ENCODE data around the gene CAPSL. TPM values are rescaled to one million over a fixed set of nuclear protein-coding genes. Genes with fewer than 3 reads are reported as not detected.
"Not testable (repeated sequence)": the region's sequence is repeated elsewhere in the genome, so short reads cannot be mapped to it uniquely, and the experiment has no call there.

CAPSL gene
- total RNA-seq, 2 donors from 2014 or later = not detected

DNA sequence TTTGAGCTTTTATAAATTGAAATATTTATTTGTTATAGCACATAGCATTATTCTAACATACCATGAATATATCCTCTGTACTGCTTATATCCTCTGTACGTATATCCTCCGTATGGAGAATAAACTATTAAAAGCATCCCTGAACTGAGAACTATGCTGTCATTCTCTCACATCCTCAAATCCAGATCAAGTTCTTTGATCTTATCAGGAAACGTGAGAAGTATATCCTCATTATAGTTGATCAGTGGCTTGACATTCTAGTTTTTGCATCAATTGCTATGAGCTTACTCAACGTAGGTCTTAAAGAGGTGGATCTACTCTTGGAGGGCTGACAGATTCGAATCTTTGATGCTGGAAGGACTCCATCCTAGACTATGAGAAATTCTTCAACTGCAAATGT lies 44.3 kb downstream of the CAPSL start:
- Histone ChIP-seq H3K27ac (no peak overlapping the region), H3K27me3 (no peaks in the 10 kb centered on the region), H3K4me1 (no peaks in the 10 kb centered on the region), H3K9me3 (no peaks in the 10 kb centered on the region), H3K36me3 (no peaks in the 10 kb centered on the region), H3K4me3 (no peak overlapping the region)
- TF ChIP-seq, protein P1, sequence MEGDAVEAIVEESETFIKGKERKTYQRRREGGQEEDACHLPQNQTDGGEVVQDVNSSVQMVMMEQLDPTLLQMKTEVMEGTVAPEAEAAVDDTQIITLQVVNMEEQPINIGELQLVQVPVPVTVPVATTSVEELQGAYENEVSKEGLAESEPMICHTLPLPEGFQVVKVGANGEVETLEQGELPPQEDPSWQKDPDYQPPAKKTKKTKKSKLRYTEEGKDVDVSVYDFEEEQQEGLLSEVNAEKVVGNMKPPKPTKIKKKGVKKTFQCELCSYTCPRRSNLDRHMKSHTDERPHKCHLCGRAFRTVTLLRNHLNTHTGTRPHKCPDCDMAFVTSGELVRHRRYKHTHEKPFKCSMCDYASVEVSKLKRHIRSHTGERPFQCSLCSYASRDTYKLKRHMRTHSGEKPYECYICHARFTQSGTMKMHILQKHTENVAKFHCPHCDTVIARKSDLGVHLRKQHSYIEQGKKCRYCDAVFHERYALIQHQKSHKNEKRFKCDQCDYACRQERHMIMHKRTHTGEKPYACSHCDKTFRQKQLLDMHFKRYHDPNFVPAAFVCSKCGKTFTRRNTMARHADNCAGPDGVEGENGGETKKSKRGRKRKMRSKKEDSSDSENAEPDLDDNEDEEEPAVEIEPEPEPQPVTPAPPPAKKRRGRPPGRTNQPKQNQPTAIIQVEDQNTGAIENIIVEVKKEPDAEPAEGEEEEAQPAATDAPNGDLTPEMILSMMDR (IDR thresholded peaks at IDR 0.05) = no peak
- no peak for DNase-seq (ENCODE audit: low spot score)

DNA sequence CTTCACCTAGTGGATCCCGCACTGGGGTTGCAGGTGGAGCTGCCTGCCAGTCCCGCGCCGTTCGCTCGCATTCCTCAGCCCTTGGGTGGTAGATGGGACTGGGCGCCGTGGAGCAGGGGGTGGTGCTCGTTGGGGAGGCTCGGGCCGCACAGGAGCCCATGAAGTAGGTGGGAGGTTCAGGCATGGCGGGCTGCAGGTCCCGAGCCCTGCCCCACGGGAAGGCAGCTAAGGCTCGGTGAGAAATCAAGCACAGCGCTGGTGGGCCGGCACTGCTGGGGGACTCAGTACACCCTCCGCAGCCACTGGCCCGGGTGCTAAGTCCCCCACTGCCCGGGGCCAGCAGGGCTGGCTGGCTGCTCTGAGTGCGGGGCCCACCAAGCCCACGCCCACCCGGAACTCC lies 45.6 kb downstream of the CAPSL start:
- H3K4me3 ChIP-seq; H3K27ac ChIP-seq; H3K4me1 ChIP-seq; H3K36me3 ChIP-seq; H3K27me3 ChIP-seq; DNase-seq (ENCODE audit: low spot score); H3K9me3 ChIP-seq: not testable (repeated sequence)

DNA sequence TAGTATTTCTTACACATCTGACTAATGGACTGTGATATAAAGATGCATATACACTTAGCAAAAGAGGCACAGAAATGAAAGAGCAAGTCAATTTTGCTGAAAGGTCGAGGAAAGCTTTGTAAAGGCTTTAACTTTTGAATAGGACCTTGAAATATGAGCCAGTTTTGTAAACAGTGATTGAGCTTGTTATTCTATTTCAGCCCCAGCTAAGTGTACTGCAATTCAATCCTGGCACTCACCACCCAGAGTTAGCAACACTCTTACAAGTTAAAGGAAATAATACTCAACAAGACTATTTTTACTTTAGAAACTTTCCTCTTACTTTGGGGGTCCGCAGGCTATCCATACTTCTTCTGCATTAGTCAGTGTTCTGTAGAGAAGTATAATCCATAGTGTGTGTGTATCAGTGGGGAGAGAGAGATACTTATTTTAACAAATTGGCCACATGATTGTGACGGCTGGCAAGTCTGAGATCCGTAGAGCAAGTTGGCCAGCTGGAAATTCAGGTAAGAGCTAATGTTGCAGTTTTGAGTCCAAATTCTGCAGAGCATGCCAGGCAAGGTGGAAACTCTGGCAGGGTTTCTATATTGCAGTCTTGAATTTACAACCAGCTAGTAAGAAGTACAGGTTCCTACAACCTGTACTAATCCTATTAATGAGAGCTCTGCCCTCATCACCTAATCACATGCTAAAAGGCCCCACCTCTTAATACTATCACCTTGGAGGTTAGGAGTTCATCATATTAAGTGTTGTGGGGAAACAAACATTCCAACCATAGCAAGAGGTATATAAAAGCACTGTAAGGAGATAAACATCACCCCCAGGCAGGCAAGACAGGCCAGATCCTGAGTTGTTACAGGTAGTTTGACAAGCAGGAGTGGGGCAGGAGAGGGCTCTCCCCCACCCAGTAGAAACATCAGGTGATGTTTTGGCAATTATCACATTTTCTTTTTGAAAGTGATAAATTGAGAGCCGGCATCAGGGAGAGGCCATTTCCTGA lies 48.1 kb downstream of the CAPSL start:
- Histone ChIP-seq H3K4me3 (no peak overlapping the region), H3K4me1 (no peaks in the 10 kb centered on the region), H3K36me3 (no peaks in the 10 kb centered on the region), H3K9me3 (no peaks in the 10 kb centered on the region), H3K27me3 (no peaks in the 10 kb centered on the region), H3K27ac (no peak overlapping the region)
- TF ChIP-seq, protein P1 (IDR thresholded peaks at IDR 0.05) = no peak
- DNase-seq (ENCODE audit: low spot score) = no peak

DNA sequence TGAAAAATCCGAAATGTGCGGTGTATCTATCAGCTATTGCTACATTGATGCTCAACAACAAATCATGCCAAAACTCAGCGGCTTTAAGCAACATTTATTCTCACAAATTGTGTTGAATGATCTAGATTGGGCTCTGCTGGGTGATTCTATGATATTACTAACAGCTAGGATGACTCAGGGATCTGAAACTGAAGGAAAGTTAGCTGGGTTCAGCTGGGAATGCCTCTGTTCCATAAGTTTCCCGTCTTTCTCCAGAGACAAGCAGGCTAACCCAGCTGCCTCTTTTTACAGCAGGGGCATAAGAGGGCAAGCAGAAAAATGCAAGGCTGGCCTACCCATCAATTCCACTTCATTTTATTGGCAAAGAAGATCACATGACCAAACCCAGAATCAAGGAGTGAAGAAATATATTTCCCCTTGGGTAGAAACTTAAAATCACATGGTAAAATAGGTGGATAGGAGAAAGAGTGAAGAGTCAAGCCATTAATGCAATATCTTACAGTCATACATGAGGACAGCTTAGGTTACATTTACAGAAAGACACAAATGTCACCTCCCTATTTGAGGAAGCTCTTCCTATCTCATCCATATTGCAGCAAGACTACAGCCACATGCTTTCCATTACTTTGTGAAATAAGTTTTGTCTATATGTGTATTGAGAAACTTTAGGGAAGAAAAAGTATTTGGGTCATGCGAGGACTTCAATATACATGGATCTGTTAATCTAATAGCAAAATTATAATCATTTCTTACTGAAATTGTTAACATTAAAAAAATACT lies 50.9 kb downstream of the CAPSL start:
- Histone ChIP-seq H3K27me3 (no peaks in the 10 kb centered on the region), H3K27ac (no peak overlapping the region), H3K36me3 (no peaks in the 10 kb centered on the region), H3K4me1 (no peaks in the 10 kb centered on the region), H3K9me3 (no peaks in the 10 kb centered on the region), H3K4me3 (no peak overlapping the region)
- TF ChIP-seq, protein P1 (IDR thresholded peaks at IDR 0.05) = no peak
- no peak for DNase-seq (ENCODE audit: low spot score)

DNA sequence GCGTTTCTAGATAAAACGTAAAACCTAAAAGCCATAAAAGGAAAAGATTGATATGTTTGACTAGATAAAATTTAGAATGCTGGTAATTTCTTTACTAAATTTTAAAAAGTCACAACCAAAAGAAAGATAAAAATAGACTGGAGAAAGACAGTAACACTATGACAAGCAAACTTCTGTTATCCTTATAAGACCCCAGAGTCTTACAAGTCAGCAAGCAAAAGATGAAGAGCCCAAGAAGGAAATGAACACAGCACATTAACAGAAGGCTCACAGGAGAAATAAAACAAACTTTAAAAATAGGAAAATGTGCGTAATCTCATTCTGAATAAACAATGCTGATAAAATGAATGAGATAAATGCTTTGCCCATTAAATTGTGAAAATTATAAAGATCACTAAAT lies 52.0 kb downstream of the CAPSL start:
- H3K36me3 ChIP-seq = no peaks in the 10 kb centered on the region
- TF ChIP-seq, protein P1 (IDR thresholded peaks at IDR 0.05) = no peak
- no peak overlapping the region for H3K27ac ChIP-seq
- H3K4me3 ChIP-seq = no peak overlapping the region
- no peaks in the 10 kb centered on the region for H3K27me3 ChIP-seq
- no peak for DNase-seq (ENCODE audit: low spot score)
- no peaks in the 10 kb centered on the region for H3K9me3 ChIP-seq
- H3K4me1 ChIP-seq = no peaks in the 10 kb centered on the region

DNA sequence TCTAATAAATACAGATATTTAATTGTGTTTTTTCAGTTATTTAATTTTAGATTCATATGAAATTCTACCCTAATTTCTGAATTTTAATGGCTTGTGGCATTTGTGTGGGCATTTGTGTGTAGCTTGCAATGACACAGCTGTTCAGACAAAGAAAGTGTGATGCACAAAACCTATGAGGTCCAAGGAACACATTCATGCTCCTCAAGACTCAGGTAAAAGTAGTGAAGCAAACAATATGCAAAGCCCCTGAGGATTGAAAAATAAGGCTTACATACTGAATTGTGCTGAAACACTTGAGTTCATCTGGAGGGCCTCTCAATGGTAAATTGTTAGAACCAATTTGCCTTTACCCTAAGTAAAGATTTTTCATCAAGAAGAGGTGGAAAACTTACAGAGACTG lies 53.6 kb downstream of the CAPSL start:
- Histone ChIP-seq H3K27ac (no peak overlapping the region), H3K4me1 (no peaks in the 10 kb centered on the region), H3K27me3 (no peaks in the 10 kb centered on the region), H3K36me3 (no peaks in the 10 kb centered on the region), H3K4me3 (no peak overlapping the region), H3K9me3 (no peaks in the 10 kb centered on the region)
- no peak for DNase-seq (ENCODE audit: low spot score)
- TF ChIP-seq, protein P1 (IDR thresholded peaks at IDR 0.05) = no peak
